Sigmoid colon (tissue), 7 donors: ENCODE measurements around the gene KRTAP5-6. TPM values are rescaled to one million over a fixed set of nuclear protein-coding genes. Genes with fewer than 3 reads are reported as not detected.

Source experiments
- DNase-seq: peaks from one replicate; pipeline ENCODE4 v3.0.0-alpha.2; 2019
- H3K27ac ChIP-seq, 4 donors: fragments of 200-600 bp; sonication (generic); one replicate each; pipeline ENCODE4 v1.5.1; 2016 to 2019; ENCODE audit warnings: mild to moderate bottlenecking in 1 of 4
- H3K27me3 ChIP-seq, 3 donors: fragments of 200-600 bp; sonication (generic); one replicate each; pipeline ENCODE4 v1.5.1; 2019; ENCODE audit warnings: mild to moderate bottlenecking in 1 of 3
- H3K36me3 ChIP-seq, 4 donors: fragments of 200-600 bp; sonication (generic); one replicate each; pipeline ENCODE4 v1.5.1; 2016 to 2019
- H3K4me1 ChIP-seq, 4 donors: fragments of 200-600 bp; sonication (generic); one replicate each; pipeline ENCODE4 v1.5.1; 2017 to 2019
- H3K4me3 ChIP-seq, 4 donors: fragments of 200-600 bp; sonication (generic); one replicate each; pipeline ENCODE4 v1.5.1; 2017 to 2019; ENCODE audit warnings: mild to moderate bottlenecking in 2 of 4, moderate library complexity in 1 of 4
- H3K9me3 ChIP-seq, 4 donors: fragments of 200-600 bp in 3 of 4; sonication (generic) in 3 of 4; one replicate each; pipeline versions ENCODE4 v1.5.1 to v1.6.1; 2013 to 2019
- CTCF ChIP-seq, 4 experiments: fragments of 450-650 bp in 3 of 4; fragments of 200-600 bp in 1 of 4; IDR thresholded peaks; one replicate each; pipeline ENCODE4 v1.5.1; 2016 to 2019; ENCODE audit warnings: antibody characterized with exemption in 4 of 4, mild to moderate bottlenecking in 3 of 4, moderate library complexity in 2 of 4
- POLR2A ChIP-seq, 2 donors: fragments of 450-650 bp; IDR thresholded peaks; one replicate each; pipeline ENCODE4 v1.6.1; 2016; ENCODE audit warnings: antibody characterized with exemption in 2 of 2, mild to moderate bottlenecking in 2 of 2, moderate library complexity in 2 of 2
- POLR2AphosphoS5 ChIP-seq, 4 donors: sonication (generic); formaldehyde crosslinking; IDR thresholded peaks; one replicate each; pipeline ENCODE4 v1.6.1; 2017; ENCODE audit warnings: antibody characterized with exemption in 4 of 4
- WGBS, 2 donors: extraction: QIAGEN DNeasy Blood & Tissue Kit; methylation state at CpG; one replicate each; pipeline ENCODE4 v1.1.7; 2013; 5-methylcytosine and 5-hydroxymethylcytosine counted together
- intact Hi-C: fragments of 100-400 bp; cut with DNase I; formaldehyde crosslinking; loops from one replicate; pipeline ENCODE4 v1.15.1; 2023
- polyA plus RNA-seq, 3 donors: library from polyadenylated mRNA; stranded (reverse); fragments of 200-250 nt; gene quantifications; one replicate each; pipeline ENCODE4 v1.2.3, GENCODE V29; 2013
- total RNA-seq, 4 donors: library from RNA; depleted of rRNA; stranded (reverse); fragments of >200 nt; gene quantifications; one replicate each; pipeline ENCODE4 v1.1.0, GENCODE V29; 2016
- donor health status: healthy with polysubstance abuse.
- donor health status: Bipolar disorder and iron deficiency.
- donor health status: healthy.

KRTAP5-6 gene
- total and polyA plus RNA-seq, 7 donors, result not detected

DNA sequence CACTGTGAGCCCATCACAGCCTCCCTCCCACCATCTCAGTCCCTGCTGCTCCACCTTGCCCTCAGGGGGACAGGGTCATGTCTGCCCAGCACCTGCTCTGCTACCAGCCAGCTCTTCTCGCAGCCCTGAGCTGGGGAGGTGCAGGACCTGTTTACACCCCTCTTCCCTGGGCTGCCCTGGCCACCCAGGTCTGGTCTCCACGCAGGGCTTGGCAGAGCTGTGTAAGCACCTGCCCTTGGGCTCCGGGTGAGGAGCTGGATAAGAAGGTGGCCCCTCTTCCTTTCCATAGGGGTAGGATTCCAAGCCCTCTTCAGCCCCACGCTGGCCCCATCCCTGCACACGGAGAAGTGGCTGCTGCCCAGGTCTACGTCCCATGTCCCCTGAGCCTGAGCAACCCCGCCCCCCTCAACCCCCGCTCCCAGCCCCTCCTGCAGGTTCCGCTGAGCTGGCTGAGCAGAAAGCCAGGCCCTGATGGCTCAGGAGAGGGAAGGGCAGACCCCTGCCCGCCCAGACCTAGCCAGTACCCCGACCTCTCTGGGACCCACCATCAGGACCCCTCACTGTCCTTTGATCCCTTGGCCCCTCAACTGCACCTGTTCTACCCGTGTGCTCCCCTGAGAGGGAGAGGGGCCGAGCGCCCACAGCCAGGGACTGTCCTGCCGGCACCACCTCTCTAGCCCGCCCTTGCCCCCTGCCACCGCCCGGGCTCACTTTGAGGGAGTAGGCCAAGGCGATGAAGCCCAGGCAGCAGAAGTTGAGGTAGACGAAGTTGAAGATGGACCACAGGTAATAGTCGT, 50.2 kb downstream of the KRTAP5-6 start:
- H3K4me1 ChIP-seq, result peaks cover 0 to 25% (median 15%) of the 10 kb centered on the region in 4 donors
- H3K4me3 ChIP-seq, result no peak overlapping the region
- no peak overlapping the region for H3K27ac ChIP-seq
- H3K36me3 ChIP-seq, result no peaks in the 10 kb centered on the region
- peaks cover 20 to 33% (median 23%) of the 10 kb centered on the region in 3 donors for H3K27me3 ChIP-seq
- WGBS, 2 donors, result 93 to 94% methylated on average over 21 of the region's 21 CpGs
- intact Hi-C loops, result no loop called here
- no peaks in the 10 kb centered on the region for H3K9me3 ChIP-seq
- peak; percentile 66 for DNase-seq
- TF ChIP-seq CTCF (IDR thresholded peaks at IDR 0.05), result no peak
- no peak for TF ChIP-seq POLR2AphosphoS5 (IDR thresholded peaks at IDR 0.05)
- TF ChIP-seq POLR2A (IDR thresholded peaks at IDR 0.05), result no peak

Other genes starting within 250 kb of the KRTAP5-6 start
- gene MOB2, start 210.4 kb upstream of the KRTAP5-6 start, total RNA-seq, result 10 to 100 TPM; 68.6 to 88.9 (median 71.5) TPM
- 10 to 100 TPM; 46.2 to 55.0 (median 53.5) TPM for gene MOB2, start 210.4 kb upstream of the KRTAP5-6 start, polyA plus RNA-seq
- 1 to 10 TPM in 3 of 4 donors, under 1 TPM in 1; 0.66 to 4.4 (median 2.1) TPM for gene DUSP8, start 124.9 kb upstream of the KRTAP5-6 start, total RNA-seq
- gene DUSP8, start 124.9 kb upstream of the KRTAP5-6 start, polyA plus RNA-seq, result 10 to 100 TPM in 1 of 3 donors, 1 to 10 TPM in 2; 6.6 to 12.7 (median 7.0) TPM
- gene KRTAP5-1, start 111.9 kb upstream of the KRTAP5-6 start, total RNA-seq, result not detected
- gene KRTAP5-1, start 111.9 kb upstream of the KRTAP5-6 start, polyA plus RNA-seq, result not detected
- not detected for gene KRTAP5-2, start 98.9 kb upstream of the KRTAP5-6 start, total RNA-seq
- under 1 TPM in 1 of 3 donors, not detected in 2; 0.29 TPM for gene KRTAP5-2, start 98.9 kb upstream of the KRTAP5-6 start, polyA plus RNA-seq
- gene KRTAP5-3, start 88.7 kb upstream of the KRTAP5-6 start, total RNA-seq, result not detected
- not detected for gene KRTAP5-3, start 88.7 kb upstream of the KRTAP5-6 start, polyA plus RNA-seq
- gene KRTAP5-4, start 75.1 kb upstream of the KRTAP5-6 start, total RNA-seq, result not detected
- gene KRTAP5-4, start 75.1 kb upstream of the KRTAP5-6 start, polyA plus RNA-seq, result not detected
- gene KRTAP5-5, start 67.4 kb upstream of the KRTAP5-6 start, total RNA-seq, result not detected
- under 1 TPM in 2 of 3 donors, not detected in 1; 0.28 to 0.92 TPM for gene KRTAP5-5, start 67.4 kb upstream of the KRTAP5-6 start, polyA plus RNA-seq
- gene IFITM10, start 53.4 kb downstream of the KRTAP5-6 start, total RNA-seq, result 1 to 10 TPM in 1 of 4 donors, under 1 TPM in 3; 0.36 to 1.4 (median 0.61) TPM
- gene IFITM10, start 53.4 kb downstream of the KRTAP5-6 start, polyA plus RNA-seq, result under 1 TPM in 1 of 3 donors, not detected in 2; 0.60 TPM
- gene CTSD, start 66.7 kb downstream of the KRTAP5-6 start, total RNA-seq, result 100 to 1,000 TPM; 173 to 222 (median 209) TPM
- gene CTSD, start 66.7 kb downstream of the KRTAP5-6 start, polyA plus RNA-seq, result 1,000 to 10,000 TPM in 1 of 3 donors, 100 to 1,000 TPM in 2; 251 to 1,586 (median 853) TPM
- gene SYT8, start 137.8 kb downstream of the KRTAP5-6 start, total RNA-seq, result not detected
- gene SYT8, start 137.8 kb downstream of the KRTAP5-6 start, polyA plus RNA-seq, result 1 to 10 TPM in 2 of 3 donors, not detected in 1; 1.8 to 5.4 TPM
- not detected for gene TNNI2, start 141.8 kb downstream of the KRTAP5-6 start, total RNA-seq
- 1 to 10 TPM in 2 of 3 donors, not detected in 1; 1.7 to 2.4 TPM for gene TNNI2, start 141.8 kb downstream of the KRTAP5-6 start, polyA plus RNA-seq
- gene LSP1, start 155.9 kb downstream of the KRTAP5-6 start, total RNA-seq, result 10 to 100 TPM in 2 of 4 donors, 1 to 10 TPM in 2; 8.7 to 32.7 (median 12.4) TPM
- 10 to 100 TPM; 46.0 to 80.2 (median 55.9) TPM for gene LSP1, start 155.9 kb downstream of the KRTAP5-6 start, polyA plus RNA-seq
- not detected for gene PRR33, start 194.7 kb downstream of the KRTAP5-6 start, total RNA-seq
- under 1 TPM in 1 of 3 donors, not detected in 2; 0.13 TPM for gene PRR33, start 194.7 kb downstream of the KRTAP5-6 start, polyA plus RNA-seq
- 10 to 100 TPM in 1 of 4 donors, 1 to 10 TPM in 2, not detected in 1; 4.3 to 17.2 (median 4.4) TPM for gene TNNT3, start 222.5 kb downstream of the KRTAP5-6 start, total RNA-seq
- gene TNNT3, start 222.5 kb downstream of the KRTAP5-6 start, polyA plus RNA-seq, result 1 to 10 TPM; 1.2 to 8.4 (median 2.3) TPM